Astrocyte of the spinal cord (primary cell): ENCODE results near the gene CS.
"Not testable (repeated sequence)": the region's sequence is repeated elsewhere in the genome, so short reads cannot be mapped to it uniquely, and the experiment has no call there.

Experiments used
- DNase-seq: peaks from one replicate; pipeline ENCODE4 v3.0.0; 2011; ENCODE audit warnings: low read depth, low spot score
- H3K4me3 ChIP-seq: 2 replicates; pipeline ENCODE4 v1.5.1; 2011; ENCODE audit warnings: low read depth, mild to moderate bottlenecking, low read length, moderate library complexity
- in situ Hi-C: cut with HindIII; loops from 2 replicates; pipeline ENCODE4 v1.10.0; 2017; ENCODE audit warnings: low sequenced_read_pairs
- TF ChIP-seq, protein P1 (sequence below): IDR thresholded peaks from 2 replicates; pipeline ENCODE4 v1.5.1; 2012; ENCODE audit warnings: low read depth, mild to moderate bottlenecking, low read length, inconsistent platforms

Gene CS

GRCh38 chr12:56333197-56333678 lies 33.1 kb upstream of the CS start:
- TF ChIP-seq, protein P1, sequence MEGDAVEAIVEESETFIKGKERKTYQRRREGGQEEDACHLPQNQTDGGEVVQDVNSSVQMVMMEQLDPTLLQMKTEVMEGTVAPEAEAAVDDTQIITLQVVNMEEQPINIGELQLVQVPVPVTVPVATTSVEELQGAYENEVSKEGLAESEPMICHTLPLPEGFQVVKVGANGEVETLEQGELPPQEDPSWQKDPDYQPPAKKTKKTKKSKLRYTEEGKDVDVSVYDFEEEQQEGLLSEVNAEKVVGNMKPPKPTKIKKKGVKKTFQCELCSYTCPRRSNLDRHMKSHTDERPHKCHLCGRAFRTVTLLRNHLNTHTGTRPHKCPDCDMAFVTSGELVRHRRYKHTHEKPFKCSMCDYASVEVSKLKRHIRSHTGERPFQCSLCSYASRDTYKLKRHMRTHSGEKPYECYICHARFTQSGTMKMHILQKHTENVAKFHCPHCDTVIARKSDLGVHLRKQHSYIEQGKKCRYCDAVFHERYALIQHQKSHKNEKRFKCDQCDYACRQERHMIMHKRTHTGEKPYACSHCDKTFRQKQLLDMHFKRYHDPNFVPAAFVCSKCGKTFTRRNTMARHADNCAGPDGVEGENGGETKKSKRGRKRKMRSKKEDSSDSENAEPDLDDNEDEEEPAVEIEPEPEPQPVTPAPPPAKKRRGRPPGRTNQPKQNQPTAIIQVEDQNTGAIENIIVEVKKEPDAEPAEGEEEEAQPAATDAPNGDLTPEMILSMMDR = no peak
- no peak for DNase-seq

DNA sequence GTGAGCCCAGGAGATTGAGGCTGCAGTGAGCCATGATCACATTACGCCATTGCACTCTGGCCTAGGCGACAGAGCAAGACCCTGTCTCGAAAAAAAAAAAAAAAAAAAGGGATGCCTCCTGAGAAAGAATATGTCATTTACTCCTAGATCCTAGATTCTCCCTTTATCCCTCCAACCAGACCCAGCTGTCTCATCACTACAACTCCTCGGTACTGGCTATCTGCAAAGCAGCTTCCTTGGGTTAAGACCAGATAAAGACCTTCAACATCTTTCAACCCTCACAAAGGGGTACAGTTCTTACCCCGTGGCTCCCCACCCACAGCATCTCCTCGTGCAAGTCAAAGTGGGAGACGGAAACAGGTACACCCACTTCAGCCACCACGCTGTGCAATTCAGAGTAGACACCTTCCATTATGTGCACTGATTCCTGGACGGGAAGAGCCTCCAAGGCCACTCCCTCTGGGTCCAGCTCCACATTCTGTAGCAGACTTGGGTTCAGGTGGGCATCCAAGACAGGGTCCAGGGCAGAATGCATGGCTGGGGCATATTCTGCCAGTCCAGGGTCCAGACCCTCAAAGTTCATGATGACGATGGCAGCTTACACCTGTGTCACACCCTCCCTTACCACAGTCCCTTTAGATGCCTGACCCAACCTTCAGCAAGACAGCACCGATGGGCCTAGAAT lies 32.5 kb upstream of the CS start:
- no peak for DNase-seq
- TF ChIP-seq, protein P1 = no peak
- in situ Hi-C loops = no loop called here
- H3K4me3 ChIP-seq = peak overlapping the region; percentile 73

More at GRCh38 chr12:56333197-56333678, 33.1 kb upstream of the CS start:
- peak overlapping the region; percentile 73 for H3K4me3 ChIP-seq
- in situ Hi-C loops = no loop called here

GRCh38 chr12:56330936-56331490 lies 30.9 kb upstream of the CS start:
- H3K4me3 ChIP-seq = no peak overlapping the region
- no peak for DNase-seq
- TF ChIP-seq, protein P1 = no peak
- in situ Hi-C loops = no loop called here

- TF ChIP-seq, protein P1 = no peak
- in situ Hi-C loops = no loop called here
- H3K4me3 ChIP-seq = no peak overlapping the region
- no peak for DNase-seq
These were observed 26.4 kb upstream of the CS start for GRCh38 chr12:56326533-56326932.

- in situ Hi-C loops = no loop called here
- TF ChIP-seq, protein P1 = no peak
- DNase-seq = no peak
- H3K4me3 ChIP-seq = no peak overlapping the region
These were observed 26.0 kb upstream of the CS start for GRCh38 chr12:56326126-56326525.

DNA sequence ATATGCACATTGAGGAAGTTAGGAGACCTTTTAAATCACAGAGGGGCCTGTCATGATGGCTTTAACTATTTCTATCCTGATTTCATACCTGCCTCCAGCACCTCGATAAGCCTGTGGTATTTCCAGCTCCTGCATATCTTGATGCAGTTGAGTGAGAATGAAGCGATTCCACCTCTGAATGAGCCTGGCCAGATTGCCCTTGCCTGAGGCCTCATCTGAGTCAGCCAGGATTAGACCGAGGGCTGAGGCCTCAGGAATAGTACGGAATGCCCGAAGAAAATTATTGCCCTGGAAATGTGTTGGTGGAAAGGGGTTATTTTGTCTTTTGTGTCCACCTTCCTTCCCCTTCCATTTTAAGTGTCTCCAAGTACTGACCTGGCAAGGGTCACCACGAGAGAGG lies 24.1 kb upstream of the CS start:
- no peak overlapping the region for H3K4me3 ChIP-seq
- in situ Hi-C loops = no loop called here
- no peak for DNase-seq
- TF ChIP-seq, protein P1 = no peak

GRCh38 chr12:56321610-56322009 lies 21.5 kb upstream of the CS start:
- DNase-seq, H3K4me3 ChIP-seq, in situ Hi-C loops: not testable (repeated sequence)
